ENCODE measurements around the gene TYR.

- TF ChIP-seq, protein P1, sequence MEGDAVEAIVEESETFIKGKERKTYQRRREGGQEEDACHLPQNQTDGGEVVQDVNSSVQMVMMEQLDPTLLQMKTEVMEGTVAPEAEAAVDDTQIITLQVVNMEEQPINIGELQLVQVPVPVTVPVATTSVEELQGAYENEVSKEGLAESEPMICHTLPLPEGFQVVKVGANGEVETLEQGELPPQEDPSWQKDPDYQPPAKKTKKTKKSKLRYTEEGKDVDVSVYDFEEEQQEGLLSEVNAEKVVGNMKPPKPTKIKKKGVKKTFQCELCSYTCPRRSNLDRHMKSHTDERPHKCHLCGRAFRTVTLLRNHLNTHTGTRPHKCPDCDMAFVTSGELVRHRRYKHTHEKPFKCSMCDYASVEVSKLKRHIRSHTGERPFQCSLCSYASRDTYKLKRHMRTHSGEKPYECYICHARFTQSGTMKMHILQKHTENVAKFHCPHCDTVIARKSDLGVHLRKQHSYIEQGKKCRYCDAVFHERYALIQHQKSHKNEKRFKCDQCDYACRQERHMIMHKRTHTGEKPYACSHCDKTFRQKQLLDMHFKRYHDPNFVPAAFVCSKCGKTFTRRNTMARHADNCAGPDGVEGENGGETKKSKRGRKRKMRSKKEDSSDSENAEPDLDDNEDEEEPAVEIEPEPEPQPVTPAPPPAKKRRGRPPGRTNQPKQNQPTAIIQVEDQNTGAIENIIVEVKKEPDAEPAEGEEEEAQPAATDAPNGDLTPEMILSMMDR (IDR thresholded peaks at IDR 0.05), result no peak
- TF ChIP-seq NFYB (CRISPR knock-in tag; conservative IDR thresholded peaks at IDR 0.05; ENCODE audit: low read depth), result no peak
These were observed 17.7 kb upstream of the TYR start for GRCh38 chr11:89159974-89160373.
